IMR-90 (cell line): ENCODE measurements around the gene SARDH. TPM values are rescaled to one million over a fixed set of nuclear protein-coding genes. Genes with fewer than 3 reads are reported as not detected.

ENCODE experiments used
- ATAC-seq: fragments of 200-7000 bp; cut with Tn5 transposase; 2 replicates; pipeline ENCODE4 v1.9.1; 2020; ENCODE audit warnings: low read depth, mild to moderate bottlenecking, moderate library complexity
- BruUV-seq: library from RNA; stranded (reverse); fragments of 400-500 nt; replicated peaks from 2 replicates; lab custom pipeline; 2021; lab: Mats Ljungman, UMichigan
- CTCF ChIA-PET: fragments of 300-600 bp; formaldehyde crosslinking; extraction: SDS; loops from one replicate; lab custom pipeline; 2021; ENCODE audit warnings: antibody characterized with exemption; lab: Yijun Ruan, JAX
- POLR2A ChIA-PET: fragments of 300-600 bp; sonication (Branson Sonifier 250); formaldehyde crosslinking; loops from one replicate; lab custom pipeline; 2022; ENCODE audit warnings: antibody characterized with exemption; ENCODE audit not compliant: unreplicated experiment; lab: Charles Lee
- DNase-seq: peaks from one replicate; pipeline ENCODE4 v3.0.0; 2013
- H2AFZ ChIP-seq: replicated peaks from 2 replicates; pipeline ENCODE3; 2013; ENCODE audit warnings: low read length, mild to moderate bottlenecking; ENCODE audit not compliant: poor library complexity
- H2AK5ac ChIP-seq: 2 replicates; pipeline ENCODE4 v1.6.1; 2013; ENCODE audit warnings: low read depth, low read length, inconsistent platforms
- H2AK9ac ChIP-seq: replicated peaks from 2 replicates; pipeline ENCODE3; 2013; ENCODE audit warnings: mild to moderate bottlenecking, low read depth, low read length, moderate library complexity; ENCODE audit not compliant: poor library complexity
- H2BK120ac ChIP-seq: 2 replicates; pipeline ENCODE4 v1.6.1; 2013; ENCODE audit warnings: low read depth, low read length, inconsistent platforms
- H2BK15ac ChIP-seq: 3 replicates; pipeline ENCODE4 v1.6.1; 2013; ENCODE audit warnings: low read depth, low read length, inconsistent platforms
- H2BK20ac ChIP-seq: 2 replicates; pipeline ENCODE4 v1.6.1; 2013; ENCODE audit warnings: low read depth, mild to moderate bottlenecking, inconsistent platforms, low read length, moderate library complexity
- H2BK5ac ChIP-seq: 2 replicates; pipeline ENCODE4 v1.6.1; 2013; ENCODE audit warnings: mild to moderate bottlenecking, low read depth, low read length, inconsistent platforms; ENCODE audit not compliant: poor library complexity, severe bottlenecking
- H3K14ac ChIP-seq: replicated peaks from 2 replicates; pipeline ENCODE4 v1.6.1; 2013; ENCODE audit warnings: low read depth, low read length, inconsistent platforms
- H3K18ac ChIP-seq: 2 replicates; pipeline ENCODE4 v1.6.1; 2013; ENCODE audit warnings: low read depth, low read length, control low read depth
- H3K23ac ChIP-seq: 2 replicates; pipeline ENCODE4 v1.6.1; 2013; ENCODE audit warnings: low read depth, low read length, inconsistent platforms
- H3K27ac ChIP-seq: 2 replicates; pipeline ENCODE4 v1.5.1; 2013; ENCODE audit warnings: mild to moderate bottlenecking, control low read depth, low read length; ENCODE audit not compliant: insufficient read depth
- H3K27me3 ChIP-seq: 2 replicates; pipeline ENCODE4 v1.6.1; 2013; ENCODE audit warnings: low read length; ENCODE audit not compliant: control insufficient read depth, insufficient read depth
- H3K36me3 ChIP-seq: 2 replicates; pipeline ENCODE4 v1.6.1; 2013; ENCODE audit warnings: low read length, mixed read lengths; ENCODE audit not compliant: control insufficient read depth, insufficient read depth
- H3K4ac ChIP-seq: 2 replicates; pipeline ENCODE4 v1.6.1; 2013; ENCODE audit warnings: low read depth, low read length, inconsistent platforms
- H3K4me1 ChIP-seq: 2 replicates; pipeline ENCODE4 v1.6.1; 2013; ENCODE audit warnings: low read length, mixed read lengths; ENCODE audit not compliant: control insufficient read depth, insufficient read depth
- H3K4me2 ChIP-seq: 2 replicates; pipeline ENCODE4 v1.6.1; 2013; ENCODE audit warnings: low read depth, mild to moderate bottlenecking, control low read depth, low read length, moderate library complexity
- H3K4me3 ChIP-seq: 2 replicates; pipeline ENCODE4 v1.5.1; 2013; ENCODE audit warnings: low read depth, mild to moderate bottlenecking, control low read depth, low read length, moderate library complexity; ENCODE audit not compliant: insufficient read depth
- H3K56ac ChIP-seq: 2 replicates; pipeline ENCODE4 v1.6.1; 2013; ENCODE audit warnings: low read length, inconsistent platforms; ENCODE audit not compliant: insufficient read depth; ENCODE audit errors: extremely low read depth
- H3K79me1 ChIP-seq, 2 experiments: 2 replicates each; pipeline ENCODE4 v1.6.1; 2013; ENCODE audit warnings: low read length in 2 of 2, inconsistent platforms in 1 of 2, low read depth in 1 of 2
- H3K9ac ChIP-seq: 2 replicates; pipeline ENCODE4 v1.6.1; 2013; ENCODE audit warnings: low read depth, low read length, control low read depth
- H3K9me1 ChIP-seq: 2 replicates; pipeline ENCODE4 v1.6.1; 2013; ENCODE audit warnings: low read length, inconsistent platforms; ENCODE audit not compliant: insufficient read depth
- H3K9me3 ChIP-seq: 2 replicates; pipeline ENCODE4 v1.6.1; 2013; ENCODE audit warnings: low read length; ENCODE audit not compliant: control insufficient read depth, insufficient read depth
- H4K20me1 ChIP-seq: 2 replicates; pipeline ENCODE4 v1.6.1; 2013; ENCODE audit warnings: low read length, inconsistent platforms; ENCODE audit not compliant: insufficient read depth
- H4K5ac ChIP-seq: 2 replicates; pipeline ENCODE4 v1.6.1; 2013; ENCODE audit warnings: mild to moderate bottlenecking, low read depth, low read length, control low read depth
- H4K8ac ChIP-seq, 2 experiments: 2 replicates each; pipeline ENCODE4 v1.6.1; 2013; ENCODE audit warnings: low read depth in 2 of 2, low read length in 2 of 2, control low read depth in 1 of 2, inconsistent platforms in 1 of 2
- H4K91ac ChIP-seq: 2 replicates; pipeline ENCODE4 v1.6.1; 2013; ENCODE audit warnings: low read depth, low read length, inconsistent platforms; ENCODE audit not compliant: insufficient read depth
- BHLHE40 ChIP-seq: fragments of 150-350 bp; IDR thresholded peaks from 2 replicates; pipeline ENCODE4 v1.6.1; 2016; ENCODE audit warnings: mild to moderate bottlenecking, low read depth, low read length
- CEBPB ChIP-seq: IDR thresholded peaks from 2 replicates; pipeline ENCODE4 v1.6.1; 2012; ENCODE audit warnings: low read depth, low read length, improper control_type of control experiment
- CHD1 ChIP-seq: IDR thresholded peaks from 2 replicates; pipeline ENCODE4 v1.6.1; 2012; ENCODE audit warnings: low read depth, low read length, improper control_type of control experiment
- FOS ChIP-seq: fragments of 150-350 bp; IDR thresholded peaks from 2 replicates; pipeline ENCODE4 v1.6.1; 2016; ENCODE audit warnings: low read depth, low read length
- MAFK ChIP-seq: IDR thresholded peaks from 2 replicates; pipeline ENCODE4 v1.6.1; 2012; ENCODE audit warnings: low read depth, low read length, improper control_type of control experiment
- MAZ ChIP-seq: IDR thresholded peaks from 2 replicates; pipeline ENCODE4 v1.6.1; 2012; ENCODE audit warnings: low read depth, mild to moderate bottlenecking, low read length, improper control_type of control experiment, moderate library complexity, borderline replicate concordance
- MXI1 ChIP-seq: IDR thresholded peaks from 2 replicates; pipeline ENCODE4 v1.6.1; 2012; ENCODE audit warnings: low read depth, mild to moderate bottlenecking, low read length, moderate library complexity, borderline replicate concordance
- NFE2L2 ChIP-seq: fragments of 150-350 bp; IDR thresholded peaks from 2 replicates; pipeline ENCODE4 v1.6.1; 2016; ENCODE audit warnings: low read depth, mild to moderate bottlenecking, low read length
- POLR2A ChIP-seq: IDR thresholded peaks from 2 replicates; pipeline ENCODE4 v1.6.1; 2012; ENCODE audit warnings: mild to moderate bottlenecking, low read depth, low read length
- RAD21 ChIP-seq: IDR thresholded peaks from 2 replicates; pipeline ENCODE4 v1.6.1; 2012; ENCODE audit warnings: low read length, improper control_type of control experiment
- RCOR1 ChIP-seq: IDR thresholded peaks from 2 replicates; pipeline ENCODE4 v1.6.1; 2012; ENCODE audit warnings: mild to moderate bottlenecking, low read length, improper control_type of control experiment; ENCODE audit not compliant: insufficient replicate concordance
- RFX5 ChIP-seq: IDR thresholded peaks from 2 replicates; pipeline ENCODE4 v1.8.0; 2012; ENCODE audit warnings: low read depth, mild to moderate bottlenecking, low read length, moderate library complexity
- SMC3 ChIP-seq: fragments of 150-350 bp; IDR thresholded peaks from 2 replicates; pipeline ENCODE4 v1.6.1; 2016; ENCODE audit warnings: low read depth, mild to moderate bottlenecking, antibody characterized with exemption, low read length, moderate library complexity
- WGBS, 2 experiments: methylation state at CpG; one replicate each; pipeline versions ENCODE4 v1.1.5 to v1.1.7; 2013; ENCODE audit warnings: missing lambda C conversion rate in 2 of 2; ENCODE audit not compliant: insufficient read length in 1 of 2; ENCODE audit errors: extremely low coverage in 2 of 2; 5-methylcytosine and 5-hydroxymethylcytosine counted together
- dilution Hi-C: fragments of 300-500 bp; cut with HindIII; formaldehyde crosslinking; loops from one replicate; pipeline ENCODE4 v1.14.3; 2018; ENCODE audit warnings: low sequenced_read_pairs; ENCODE audit not compliant: unreplicated experiment
- in situ Hi-C: fragments of 300-500 bp; cut with MboI; formaldehyde crosslinking; loops from 3 replicates; pipeline ENCODE4 v1.14.3; 2019; ENCODE audit warnings: low sequenced_read_pairs, inconsistent platforms, mixed read lengths
- intact Hi-C: fragments of 100-400 bp; cut with micrococcal nuclease; formaldehyde crosslinking; loops from 2 replicates; pipeline ENCODE4 v1.10.0; 2022
- polyA plus RNA-seq, 3 experiments: library from polyadenylated mRNA; depleted of rRNA; stranded (reverse); fragments of >200 nt; gene quantifications; 2 replicates each; pipeline ENCODE4 v1.2.3, GENCODE V29; 2012; ENCODE audit warnings: low replicate concordance in 1 of 3
- total RNA-seq: library from RNA; depleted of rRNA; stranded (reverse); fragments of >200 nt; gene quantifications from 2 replicates; pipeline ENCODE4 v1.2.3, GENCODE V29; 2012
- TF ChIP-seq, protein P1 (sequence below): fragments of 150-350 bp; IDR thresholded peaks from 2 replicates; pipeline ENCODE4 v1.6.1; 2016; ENCODE audit warnings: low read depth, mild to moderate bottlenecking, low read length, moderate library complexity, borderline replicate concordance
- TF ChIP-seq, protein P2 (sequence below): fragments of 150-350 bp; IDR thresholded peaks from 2 replicates; pipeline ENCODE4 v1.6.1; 2017; ENCODE audit warnings: mild to moderate bottlenecking, antibody characterized with exemption, low read length, low read depth
- TF ChIP-seq, protein P3 (sequence below): conservative IDR thresholded peaks from 2 replicates; pipeline ENCODE4 v1.5.1; 2012; ENCODE audit warnings: mild to moderate bottlenecking, low read depth, low read length, improper control_type of control experiment

Gene SARDH
- total and polyA plus RNA-seq, 2 of the 4 experiments (the other 2 are of a cell fraction), result 5.0 to 7.5 TPM

DNA sequence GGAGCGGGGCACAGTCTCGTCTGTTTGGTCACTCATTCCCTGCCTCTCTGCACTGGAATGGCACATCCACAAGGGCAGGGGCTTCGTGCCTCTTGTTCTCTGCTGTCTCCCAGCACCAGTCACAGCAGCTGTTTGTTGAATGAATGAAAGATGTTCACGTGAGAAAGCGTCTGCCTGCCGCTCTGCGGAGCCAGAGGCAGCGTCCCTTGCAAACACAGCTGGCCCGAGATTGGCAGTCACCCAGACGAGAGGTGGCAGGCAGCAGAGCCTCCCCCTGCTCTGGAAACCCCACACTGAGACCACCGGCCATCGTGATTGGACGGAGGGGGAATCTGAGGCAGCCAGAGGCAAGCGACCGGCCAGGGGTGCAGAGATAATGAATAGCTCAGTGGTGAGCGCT, 123.0 kb downstream of the SARDH start:
- H3K27ac ChIP-seq, result no peak overlapping the region

More for the DNA sequence above, 123.0 kb downstream of the SARDH start:
- peaks cover 53% of the 10 kb centered on the region for H3K27me3 ChIP-seq
- H4K5ac ChIP-seq, result no peak overlapping the region
- H3K4ac ChIP-seq, result no peak overlapping the region
- H4K8ac ChIP-seq, result no peak overlapping the region
- H3K9me3 ChIP-seq, result no peaks in the 10 kb centered on the region
- H3K23ac ChIP-seq, result no peak overlapping the region
- no peaks in the 10 kb centered on the region for H3K79me1 ChIP-seq
- H3K4me2 ChIP-seq, result no peak overlapping the region
- no peaks in the 10 kb centered on the region for H4K20me1 ChIP-seq
- 2% methylated on average over 6 of the region's 16 CpGs; no CpG with 5 or more reads in 1 of the 2 experiments for WGBS, 2 experiments
- in situ Hi-C loops (no loop called here), intact Hi-C loops (no loop called here), dilution Hi-C loops (no loop called here)
- H3K9ac ChIP-seq, result no peak overlapping the region
- no peaks in the 10 kb centered on the region for H3K4me1 ChIP-seq
- H2AK5ac ChIP-seq, result no peak overlapping the region
- H2BK15ac ChIP-seq, result no peak overlapping the region
- no peak overlapping the region for H3K56ac ChIP-seq
- no peak overlapping the region for H2AFZ ChIP-seq
- H3K9me1 ChIP-seq, result no peaks in the 10 kb centered on the region
- H2BK120ac ChIP-seq, result no peak overlapping the region
- TF ChIP-seq MAZ, result no peak
- no peak for TF ChIP-seq RAD21
- no peak for TF ChIP-seq MAFK
- TF ChIP-seq, protein P1, sequence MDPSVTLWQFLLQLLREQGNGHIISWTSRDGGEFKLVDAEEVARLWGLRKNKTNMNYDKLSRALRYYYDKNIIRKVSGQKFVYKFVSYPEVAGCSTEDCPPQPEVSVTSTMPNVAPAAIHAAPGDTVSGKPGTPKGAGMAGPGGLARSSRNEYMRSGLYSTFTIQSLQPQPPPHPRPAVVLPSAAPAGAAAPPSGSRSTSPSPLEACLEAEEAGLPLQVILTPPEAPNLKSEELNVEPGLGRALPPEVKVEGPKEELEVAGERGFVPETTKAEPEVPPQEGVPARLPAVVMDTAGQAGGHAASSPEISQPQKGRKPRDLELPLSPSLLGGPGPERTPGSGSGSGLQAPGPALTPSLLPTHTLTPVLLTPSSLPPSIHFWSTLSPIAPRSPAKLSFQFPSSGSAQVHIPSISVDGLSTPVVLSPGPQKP, result no peak
- TF ChIP-seq, protein P2, sequence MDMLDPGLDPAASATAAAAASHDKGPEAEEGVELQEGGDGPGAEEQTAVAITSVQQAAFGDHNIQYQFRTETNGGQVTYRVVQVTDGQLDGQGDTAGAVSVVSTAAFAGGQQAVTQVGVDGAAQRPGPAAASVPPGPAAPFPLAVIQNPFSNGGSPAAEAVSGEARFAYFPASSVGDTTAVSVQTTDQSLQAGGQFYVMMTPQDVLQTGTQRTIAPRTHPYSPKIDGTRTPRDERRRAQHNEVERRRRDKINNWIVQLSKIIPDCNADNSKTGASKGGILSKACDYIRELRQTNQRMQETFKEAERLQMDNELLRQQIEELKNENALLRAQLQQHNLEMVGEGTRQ, result no peak
- TF ChIP-seq RCOR1, result no peak
- no peak for TF ChIP-seq NFE2L2
- TF ChIP-seq CEBPB, result no peak
- no peak for TF ChIP-seq SMC3
- no peak for TF ChIP-seq MXI1
- no peak for TF ChIP-seq BHLHE40
- TF ChIP-seq, protein P3, sequence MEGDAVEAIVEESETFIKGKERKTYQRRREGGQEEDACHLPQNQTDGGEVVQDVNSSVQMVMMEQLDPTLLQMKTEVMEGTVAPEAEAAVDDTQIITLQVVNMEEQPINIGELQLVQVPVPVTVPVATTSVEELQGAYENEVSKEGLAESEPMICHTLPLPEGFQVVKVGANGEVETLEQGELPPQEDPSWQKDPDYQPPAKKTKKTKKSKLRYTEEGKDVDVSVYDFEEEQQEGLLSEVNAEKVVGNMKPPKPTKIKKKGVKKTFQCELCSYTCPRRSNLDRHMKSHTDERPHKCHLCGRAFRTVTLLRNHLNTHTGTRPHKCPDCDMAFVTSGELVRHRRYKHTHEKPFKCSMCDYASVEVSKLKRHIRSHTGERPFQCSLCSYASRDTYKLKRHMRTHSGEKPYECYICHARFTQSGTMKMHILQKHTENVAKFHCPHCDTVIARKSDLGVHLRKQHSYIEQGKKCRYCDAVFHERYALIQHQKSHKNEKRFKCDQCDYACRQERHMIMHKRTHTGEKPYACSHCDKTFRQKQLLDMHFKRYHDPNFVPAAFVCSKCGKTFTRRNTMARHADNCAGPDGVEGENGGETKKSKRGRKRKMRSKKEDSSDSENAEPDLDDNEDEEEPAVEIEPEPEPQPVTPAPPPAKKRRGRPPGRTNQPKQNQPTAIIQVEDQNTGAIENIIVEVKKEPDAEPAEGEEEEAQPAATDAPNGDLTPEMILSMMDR, result no peak
- TF ChIP-seq RFX5, result no peak
- no peak for TF ChIP-seq FOS
- TF ChIP-seq POLR2A, result no peak
- no peak for TF ChIP-seq CHD1
- H3K36me3 ChIP-seq, result no peaks in the 10 kb centered on the region
- no peak overlapping the region for H4K91ac ChIP-seq
- no peak overlapping the region for H2AK9ac ChIP-seq
- H2BK20ac ChIP-seq, result no peak overlapping the region
- H3K14ac ChIP-seq, result no peak overlapping the region
- no peak overlapping the region for H2BK5ac ChIP-seq
- ATAC-seq, result no peak
- no TSS peak for BruUV-seq
- no peak overlapping the region for H3K4me3 ChIP-seq
- no peak overlapping the region for H3K18ac ChIP-seq
- ChIA-PET POLR2A (no interaction called here), CTCF (no interaction called here)
- DNase-seq, result no peak
